Right renal pelvis (tissue), 4 donors: Measurements from ENCODE around the gene SLC39A7. TPM values are rescaled to one million over a fixed set of nuclear protein-coding genes. Genes with fewer than 3 reads are reported as not detected.

Experiments used
- DNase-seq, 4 donors: peaks; one replicate each; pipeline ENCODE4 v3.0.0-alpha.2; 2013; ENCODE audit warnings: low read depth in 4 of 4, low spot score in 3 of 4, missing footprints in 1 of 4
- polyA plus RNA-seq, 4 donors: library from polyadenylated mRNA; unstranded; fragments of 120-200 nt; gene quantifications; one replicate each; pipeline ENCODE4 v1.2.1, GENCODE V29; 2013; ENCODE audit not compliant: insufficient read length in 4 of 4

The SLC39A7 gene
- 100 to 1,000 TPM; 102 to 118 (median 105) TPM for polyA plus RNA-seq

GRCh38 chr6:33200219-33201146 lies at the start of gene SLC39A7, which contains the start of gene RXRB:
SLC39A7 (plus strand) TSS chr6:33200867; CDS start chr6:33201246, 379 bp downstream.
RXRB (minus strand) TSS chr6:33200665; CDS start chr6:33200476, 189 bp downstream.
- DNase-seq: peak; percentile 100

GRCh38 chr6:33151050-33151449 lies 49.6 kb upstream of the SLC39A7 start:
- DNase-seq: no peak

- no peak for DNase-seq
Observed at GRCh38 chr6:33154349-33154748, 46.3 kb upstream of the SLC39A7 start.

GRCh38 chr6:33156561-33156960 lies 44.1 kb upstream of the SLC39A7 start:
- DNase-seq: no peak

- DNase-seq: no peak
Observed at GRCh38 chr6:33156964-33157363, 43.7 kb upstream of the SLC39A7 start.

- DNase-seq: no peak
Observed at GRCh38 chr6:33160096-33160495, 40.6 kb upstream of the SLC39A7 start.

GRCh38 chr6:33160728-33161344 lies 39.8 kb upstream of the SLC39A7 start:
- no peak for DNase-seq

- DNase-seq: peak; percentile 25 to 63 (median 33)
Observed at GRCh38 chr6:33161354-33162331, 39.0 kb upstream of the SLC39A7 start.

- DNase-seq: no peak
Observed at GRCh38 chr6:33163540-33163939, 37.1 kb upstream of the SLC39A7 start.

- DNase-seq: no peak
Observed at GRCh38 chr6:33164176-33164575, 36.5 kb upstream of the SLC39A7 start.

GRCh38 chr6:33164665-33165373 lies 35.8 kb upstream of the SLC39A7 start:
- no peak for DNase-seq

GRCh38 chr6:33165581-33166258 lies 34.9 kb upstream of the SLC39A7 start:
- no peak for DNase-seq

GRCh38 chr6:33166363-33166762 lies 34.3 kb upstream of the SLC39A7 start:
- DNase-seq: no peak

- DNase-seq: no peak
Observed at GRCh38 chr6:33166811-33167210, 33.9 kb upstream of the SLC39A7 start.

GRCh38 chr6:33167374-33168283 lies 33.0 kb upstream of the SLC39A7 start:
- DNase-seq: no peak

GRCh38 chr6:33168284-33168601 lies 32.4 kb upstream of the SLC39A7 start:
- DNase-seq: no peak

- DNase-seq: no peak
Observed at GRCh38 chr6:33168639-33169038, 32.0 kb upstream of the SLC39A7 start.
